ENCODE measurements around the gene KCNH6.

The KCNH6 gene, protein sequence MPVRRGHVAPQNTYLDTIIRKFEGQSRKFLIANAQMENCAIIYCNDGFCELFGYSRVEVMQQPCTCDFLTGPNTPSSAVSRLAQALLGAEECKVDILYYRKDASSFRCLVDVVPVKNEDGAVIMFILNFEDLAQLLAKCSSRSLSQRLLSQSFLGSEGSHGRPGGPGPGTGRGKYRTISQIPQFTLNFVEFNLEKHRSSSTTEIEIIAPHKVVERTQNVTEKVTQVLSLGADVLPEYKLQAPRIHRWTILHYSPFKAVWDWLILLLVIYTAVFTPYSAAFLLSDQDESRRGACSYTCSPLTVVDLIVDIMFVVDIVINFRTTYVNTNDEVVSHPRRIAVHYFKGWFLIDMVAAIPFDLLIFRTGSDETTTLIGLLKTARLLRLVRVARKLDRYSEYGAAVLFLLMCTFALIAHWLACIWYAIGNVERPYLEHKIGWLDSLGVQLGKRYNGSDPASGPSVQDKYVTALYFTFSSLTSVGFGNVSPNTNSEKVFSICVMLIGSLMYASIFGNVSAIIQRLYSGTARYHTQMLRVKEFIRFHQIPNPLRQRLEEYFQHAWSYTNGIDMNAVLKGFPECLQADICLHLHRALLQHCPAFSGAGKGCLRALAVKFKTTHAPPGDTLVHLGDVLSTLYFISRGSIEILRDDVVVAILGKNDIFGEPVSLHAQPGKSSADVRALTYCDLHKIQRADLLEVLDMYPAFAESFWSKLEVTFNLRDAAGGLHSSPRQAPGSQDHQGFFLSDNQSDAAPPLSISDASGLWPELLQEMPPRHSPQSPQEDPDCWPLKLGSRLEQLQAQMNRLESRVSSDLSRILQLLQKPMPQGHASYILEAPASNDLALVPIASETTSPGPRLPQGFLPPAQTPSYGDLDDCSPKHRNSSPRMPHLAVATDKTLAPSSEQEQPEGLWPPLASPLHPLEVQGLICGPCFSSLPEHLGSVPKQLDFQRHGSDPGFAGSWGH

DNA sequence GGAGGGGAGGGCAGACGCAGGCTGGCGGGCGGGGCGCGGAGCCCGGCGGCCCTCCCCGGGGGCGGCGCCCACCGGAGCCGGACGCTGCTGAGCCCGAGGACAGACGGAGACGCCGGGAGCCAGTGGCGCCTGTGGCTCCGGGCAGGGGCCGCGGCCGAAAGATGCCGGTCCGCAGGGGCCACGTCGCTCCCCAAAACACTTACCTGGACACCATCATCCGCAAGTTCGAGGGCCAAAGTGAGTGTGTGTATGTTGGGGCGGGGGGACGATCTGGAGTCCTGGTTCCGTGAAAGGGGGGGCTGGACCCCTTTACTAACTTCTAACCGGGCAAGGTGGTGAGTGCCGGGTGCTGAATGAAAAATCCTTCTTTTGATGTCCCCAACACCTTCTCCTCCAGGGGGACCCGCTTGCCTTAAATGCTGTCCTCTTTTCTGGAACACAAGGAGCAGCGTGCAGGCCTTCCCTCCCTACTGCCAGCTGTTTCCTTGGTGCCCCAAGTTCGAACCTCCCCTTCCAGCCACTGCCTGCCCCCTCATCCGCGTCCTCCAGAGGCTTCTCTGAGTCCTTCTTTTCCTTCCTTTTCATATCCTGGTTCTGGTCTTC, at the start of gene KCNH6:
Gene KCNH6, plus strand, starts transcription at position 106 of the 603 bp plus-strand sequence. Its CDS starts 56 bp downstream, at position 162.
- peak within 1 kb of the TSS; percentile 100 for H3K27ac ChIP-seq
- TF ChIP-seq, protein P1, sequence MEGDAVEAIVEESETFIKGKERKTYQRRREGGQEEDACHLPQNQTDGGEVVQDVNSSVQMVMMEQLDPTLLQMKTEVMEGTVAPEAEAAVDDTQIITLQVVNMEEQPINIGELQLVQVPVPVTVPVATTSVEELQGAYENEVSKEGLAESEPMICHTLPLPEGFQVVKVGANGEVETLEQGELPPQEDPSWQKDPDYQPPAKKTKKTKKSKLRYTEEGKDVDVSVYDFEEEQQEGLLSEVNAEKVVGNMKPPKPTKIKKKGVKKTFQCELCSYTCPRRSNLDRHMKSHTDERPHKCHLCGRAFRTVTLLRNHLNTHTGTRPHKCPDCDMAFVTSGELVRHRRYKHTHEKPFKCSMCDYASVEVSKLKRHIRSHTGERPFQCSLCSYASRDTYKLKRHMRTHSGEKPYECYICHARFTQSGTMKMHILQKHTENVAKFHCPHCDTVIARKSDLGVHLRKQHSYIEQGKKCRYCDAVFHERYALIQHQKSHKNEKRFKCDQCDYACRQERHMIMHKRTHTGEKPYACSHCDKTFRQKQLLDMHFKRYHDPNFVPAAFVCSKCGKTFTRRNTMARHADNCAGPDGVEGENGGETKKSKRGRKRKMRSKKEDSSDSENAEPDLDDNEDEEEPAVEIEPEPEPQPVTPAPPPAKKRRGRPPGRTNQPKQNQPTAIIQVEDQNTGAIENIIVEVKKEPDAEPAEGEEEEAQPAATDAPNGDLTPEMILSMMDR (conservative IDR thresholded peaks at IDR 0.05): no peak

DNA sequence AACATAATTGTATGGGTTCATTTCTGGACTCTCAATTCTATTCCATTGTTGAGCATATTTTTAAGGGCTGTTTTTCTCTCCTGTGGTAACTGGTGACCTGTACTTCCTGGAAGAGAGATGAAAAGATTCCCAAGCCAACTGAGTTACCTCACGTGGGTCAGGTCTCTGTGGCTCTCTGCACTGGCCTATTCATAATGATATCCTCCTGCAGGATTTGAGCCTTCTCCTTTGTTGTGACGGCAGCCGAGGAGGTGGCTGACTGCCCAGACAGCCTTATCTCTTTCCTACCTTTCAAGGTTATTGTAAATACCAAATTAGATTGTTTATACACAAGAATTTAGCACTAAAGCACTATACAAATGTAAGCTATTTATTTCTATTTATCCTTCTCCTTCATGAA, 49.0 kb upstream of the KCNH6 start:
- TF ChIP-seq, protein P1 (conservative IDR thresholded peaks at IDR 0.05): no peak
- H3K27ac ChIP-seq: peak overlapping the region; percentile 89

DNA sequence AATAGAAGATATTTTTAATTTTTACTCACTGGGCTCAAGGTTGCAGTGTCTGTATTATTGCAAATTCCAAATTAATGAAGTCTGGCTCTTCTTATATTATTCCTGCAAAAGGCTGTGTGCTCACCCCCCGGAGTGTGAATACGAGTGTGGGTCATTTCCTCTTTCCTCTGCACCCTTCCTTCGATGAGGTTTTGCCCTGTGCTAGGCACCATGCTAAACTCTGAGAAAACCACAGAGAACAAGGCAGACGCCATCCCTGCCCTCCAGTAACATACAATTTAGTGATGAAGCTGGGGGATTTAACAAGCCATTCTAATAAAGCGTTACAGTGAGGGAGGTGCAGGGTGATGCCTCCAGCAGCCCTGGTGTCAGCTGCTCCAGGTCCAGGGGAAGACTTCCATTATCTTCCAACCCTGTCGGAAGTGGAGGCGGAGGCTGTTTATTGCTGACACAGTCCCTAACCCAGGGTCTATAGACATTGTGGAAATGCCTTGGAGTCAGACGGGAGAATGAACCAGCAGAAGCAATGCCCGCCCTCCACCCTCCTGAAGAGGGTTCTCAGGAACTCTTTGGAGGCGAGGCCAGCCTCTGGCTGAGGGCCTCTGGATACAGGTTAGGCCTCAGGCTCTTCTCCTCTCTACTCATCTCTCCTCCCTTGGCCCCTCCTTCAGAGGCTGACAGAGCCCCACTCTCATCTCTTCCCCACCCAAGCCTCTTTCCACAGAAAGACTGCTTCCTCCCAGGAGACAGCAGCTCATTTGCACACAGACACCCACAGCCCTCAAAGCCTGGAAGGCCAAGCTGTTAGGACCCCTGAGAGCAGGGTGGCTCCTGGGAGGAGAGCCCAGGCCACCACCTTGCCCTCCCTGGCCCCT, 48.3 kb upstream of the KCNH6 start:
- TF ChIP-seq, protein P1 (conservative IDR thresholded peaks at IDR 0.05): no peak
- peak overlapping the region; percentile 89 for H3K27ac ChIP-seq

DNA sequence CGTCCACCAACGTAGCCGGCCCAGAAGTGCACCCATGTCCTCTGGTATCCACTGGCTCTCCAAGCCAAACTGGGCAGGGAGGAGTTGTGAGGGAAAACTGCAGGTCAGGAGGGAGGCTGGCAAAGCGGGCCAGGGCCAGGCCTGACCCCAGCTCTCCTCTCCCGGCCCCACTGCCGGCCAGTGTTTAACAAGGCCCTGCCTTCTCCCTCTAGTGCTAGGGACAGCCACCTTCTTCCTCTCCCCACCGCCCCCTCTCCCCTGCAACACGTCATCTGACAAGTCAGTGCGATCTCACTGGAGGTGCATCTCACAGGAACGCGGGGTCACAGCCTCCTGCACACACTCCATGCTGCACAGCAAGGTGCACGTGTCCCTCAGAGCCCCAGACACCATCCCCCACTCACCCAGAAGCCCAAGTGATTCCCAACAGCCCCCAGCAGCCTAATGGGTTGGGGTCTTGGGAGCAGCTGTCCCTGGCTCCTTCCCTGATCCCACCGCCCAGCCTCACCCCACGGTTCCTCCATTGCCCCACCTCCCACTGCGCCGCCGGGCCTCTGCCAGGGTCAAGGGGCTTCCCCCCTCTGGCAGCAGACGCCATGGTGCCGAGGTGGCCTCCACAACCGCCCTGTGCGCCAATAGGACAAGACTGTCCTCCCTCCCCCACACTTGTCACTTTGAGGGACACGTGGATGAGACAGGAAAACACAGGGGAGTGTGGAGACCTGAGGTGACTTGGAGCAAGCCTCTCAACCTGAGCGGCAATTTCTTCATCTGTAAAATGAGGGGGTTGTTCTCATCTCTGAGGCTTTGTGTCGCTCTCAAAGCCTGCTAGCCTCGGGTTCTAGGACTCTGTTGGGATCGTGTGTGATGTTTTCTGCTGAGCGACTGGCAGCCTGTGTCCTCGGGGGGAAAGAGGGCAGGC, 47.4 kb upstream of the KCNH6 start:
- TF ChIP-seq, protein P1 (conservative IDR thresholded peaks at IDR 0.05): no peak
- peak overlapping the region; percentile 89 for H3K27ac ChIP-seq

DNA sequence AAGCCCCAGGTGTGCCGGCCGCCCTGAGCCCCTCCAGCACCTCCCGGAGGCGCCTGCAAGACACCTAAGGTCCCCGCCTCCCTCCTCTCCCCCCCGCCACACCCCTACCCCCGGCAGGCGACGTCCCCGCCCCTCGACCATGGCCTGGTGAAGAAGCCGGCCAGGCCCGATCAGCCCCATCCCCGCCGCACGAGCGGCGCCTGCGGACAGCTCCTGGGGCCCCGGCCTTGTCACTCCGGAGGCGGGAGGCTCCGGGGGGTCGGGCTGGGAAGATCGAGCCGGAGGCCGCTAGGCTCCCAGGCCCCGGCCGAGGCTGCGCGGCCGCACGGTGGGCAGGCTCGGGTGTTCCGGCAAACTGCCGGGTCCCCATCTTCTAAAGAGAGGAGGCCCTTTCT, 46.7 kb upstream of the KCNH6 start:
- TF ChIP-seq, protein P1 (conservative IDR thresholded peaks at IDR 0.05): no peak
- peak overlapping the region; percentile 89 for H3K27ac ChIP-seq

DNA sequence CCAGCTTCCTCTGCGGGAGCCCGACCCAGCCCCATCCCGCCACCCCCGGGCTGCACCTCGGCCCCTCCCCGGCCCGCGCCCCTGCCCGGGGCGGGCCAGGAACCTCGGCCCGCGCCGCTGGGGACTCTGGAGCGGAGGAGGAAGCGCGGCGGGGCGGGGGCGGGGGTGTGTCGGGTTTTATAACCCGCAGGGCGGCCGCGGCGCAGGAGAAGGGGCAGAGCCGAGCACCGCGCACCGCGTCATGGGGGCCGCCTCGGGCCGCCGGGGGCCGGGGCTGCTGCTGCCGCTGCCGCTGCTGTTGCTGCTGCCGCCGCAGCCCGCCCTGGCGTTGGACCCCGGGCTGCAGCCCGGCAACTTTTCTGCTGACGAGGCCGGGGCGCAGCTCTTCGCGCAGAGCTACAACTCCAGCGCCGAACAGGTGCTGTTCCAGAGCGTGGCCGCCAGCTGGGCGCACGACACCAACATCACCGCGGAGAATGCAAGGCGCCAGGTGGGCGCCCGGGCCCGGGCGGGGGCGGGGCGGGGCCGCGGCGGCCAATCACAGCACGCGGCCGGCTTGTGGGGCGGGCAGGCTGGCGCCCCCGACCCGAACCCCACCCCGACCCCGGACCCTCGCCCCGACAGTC, 46.2 kb upstream of the KCNH6 start, which contains the start of gene ACE:
Gene ACE, plus strand, starts transcription at position 208 of the 626 bp plus-strand sequence. Its CDS starts 34 bp downstream, at position 242.
- TF ChIP-seq, protein P1 (conservative IDR thresholded peaks at IDR 0.05): peak; percentile 35; the same call in 1 of the 2 replicates
- H3K27ac ChIP-seq: peak within 1 kb of the TSS; percentile 89

All from VCaP (cell line).